Spleen (tissue), 7 donors: ENCODE measurements around the gene CDC20.

ENCODE experiments used
- CTCF ChIP-seq, 11 experiments: fragments of 200-600 bp in 7 of 11; fragments of 450-650 bp in 4 of 11; sonication (generic) in 4 of 11; IDR thresholded peaks in 8 of 11; conservative IDR thresholded peaks in 3 of 11; 1 replicate in 7 of 11; 2 replicates in 4 of 11; pipeline versions ENCODE4 v1.4.0 to v1.8.0; 2016 to 2021; ENCODE audit warnings: antibody characterized with exemption in 11 of 11, inconsistent platforms in 4 of 11, mild to moderate bottlenecking in 1 of 11
- POLR2A ChIP-seq, 3 donors: fragments of 450-650 bp; IDR thresholded peaks; one replicate each; pipeline ENCODE4 v1.5.1; 2017; ENCODE audit warnings: antibody characterized with exemption in 3 of 3, mild to moderate bottlenecking in 1 of 3
- POLR2AphosphoS5 ChIP-seq, 3 donors: sonication (generic); formaldehyde crosslinking; IDR thresholded peaks; one replicate each; pipeline ENCODE4 v1.5.1; 2017; ENCODE audit warnings: antibody characterized with exemption in 3 of 3
- donor health status: DM: no; HTN: no; CAD: no; lungs with moderate emphysema.
- donor health status: DM: no; HTN: no; CAD: no.
- donor health status: DM: no; HTN: no; CAD: no.

GRCh38 chr1:43368646-43369020 lies 9.9 kb downstream of the CDC20 start:
- TF ChIP-seq CTCF (IDR thresholded peaks at IDR 0.05 in 8 of 11, conservative IDR thresholded peaks at IDR 0.05 in 3 of 11): no peak
- TF ChIP-seq POLR2AphosphoS5 (IDR thresholded peaks at IDR 0.05): no peak
- TF ChIP-seq POLR2A (IDR thresholded peaks at IDR 0.05): no peak
